Stimulated activated memory B cell treated with anti-CD40 and anti-IgM and Interleukin-4, amounts not matched to agents 10 μg/mL and 1 μg/mL and 100 μg/mL, for 72 hours (primary cell): Measurements from ENCODE around the gene VAMP3.

Experiments
- ATAC-seq: fragments of 150-1000 bp; cut with Tn5 transposase; 2 replicates; pipeline ENCODE4 v1.10.0; 2021
- H3K27ac Mint-ChIP-seq: one replicate; pipeline ENCODE4 v1.8.0; 2022; ENCODE audit warnings: mild to moderate bottlenecking, mixed read lengths
- H3K27me3 Mint-ChIP-seq: one replicate; pipeline ENCODE4 v1.8.0; 2022; ENCODE audit warnings: mixed read lengths
- H3K36me3 Mint-ChIP-seq: one replicate; pipeline ENCODE4 v1.8.0; 2022; ENCODE audit warnings: mixed read lengths
- H3K4me1 Mint-ChIP-seq: one replicate; pipeline ENCODE4 v1.8.0; 2022; ENCODE audit warnings: mixed read lengths
- H3K4me3 Mint-ChIP-seq: one replicate; pipeline ENCODE4 v1.8.0; 2022; ENCODE audit warnings: mild to moderate bottlenecking, moderate library complexity, mixed read lengths
- H3K9me3 Mint-ChIP-seq: one replicate; pipeline ENCODE4 v1.8.0; 2022; ENCODE audit warnings: mixed read lengths

VAMP3 gene, protein sequence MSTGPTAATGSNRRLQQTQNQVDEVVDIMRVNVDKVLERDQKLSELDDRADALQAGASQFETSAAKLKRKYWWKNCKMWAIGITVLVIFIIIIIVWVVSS

DNA sequence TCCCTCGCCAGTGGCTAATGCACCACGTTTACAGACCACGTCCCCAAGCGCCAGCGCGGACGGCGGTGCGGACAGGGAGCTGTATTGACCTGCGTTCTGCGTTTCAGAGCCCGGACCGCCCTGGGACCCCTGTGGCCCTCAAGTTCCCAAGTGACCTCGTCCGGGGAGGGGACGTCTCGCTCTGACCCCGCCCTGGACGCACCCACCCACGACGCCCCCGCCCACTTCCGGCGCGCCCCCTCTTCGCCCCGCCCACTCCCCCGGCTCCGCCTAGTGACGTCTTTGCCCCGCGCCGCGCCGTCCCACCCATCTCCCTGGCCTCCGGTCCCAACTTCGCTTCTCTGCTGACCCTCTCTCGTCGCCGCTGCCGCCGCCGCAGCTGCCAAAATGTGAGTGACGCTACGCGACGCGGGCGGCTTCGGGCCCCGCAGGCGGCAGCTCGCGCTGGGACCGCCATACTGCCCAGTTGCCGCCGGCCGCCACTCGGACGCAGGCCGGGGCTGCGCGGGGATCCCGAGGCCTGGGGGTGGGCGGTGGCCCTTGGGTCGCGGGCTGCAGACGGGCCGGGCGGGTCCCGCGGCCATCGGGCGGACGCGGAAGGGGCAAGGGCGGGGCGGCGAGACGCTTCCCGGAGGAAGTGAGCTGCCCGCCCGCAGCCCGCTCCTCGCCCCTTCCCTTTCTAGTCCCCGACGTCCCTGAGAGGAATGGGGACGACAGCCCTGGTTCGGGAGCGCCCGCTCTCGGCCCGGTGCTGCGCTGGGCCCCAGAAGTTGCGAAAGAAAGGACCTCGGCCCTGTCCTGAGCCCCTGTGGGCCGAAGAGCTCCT lies at the start of gene VAMP3:
TSS of gene VAMP3 (plus strand) at position 300 of the 826 bp plus-strand sequence. CDS start at position 388, 88 bp downstream.
- Mint-ChIP-seq H3K4me3 (peak within 1 kb of the TSS; percentile 93), H3K27ac (peak within 1 kb of the TSS; percentile 87), H3K9me3 (no peaks in the 10 kb centered on the region), H3K36me3 (peaks cover 10% of the 10 kb centered on the region), H3K27me3 (no peaks in the 10 kb centered on the region), H3K4me1 (peaks cover 30% of the 10 kb centered on the region)
- peak; percentile 97 for ATAC-seq

DNA sequence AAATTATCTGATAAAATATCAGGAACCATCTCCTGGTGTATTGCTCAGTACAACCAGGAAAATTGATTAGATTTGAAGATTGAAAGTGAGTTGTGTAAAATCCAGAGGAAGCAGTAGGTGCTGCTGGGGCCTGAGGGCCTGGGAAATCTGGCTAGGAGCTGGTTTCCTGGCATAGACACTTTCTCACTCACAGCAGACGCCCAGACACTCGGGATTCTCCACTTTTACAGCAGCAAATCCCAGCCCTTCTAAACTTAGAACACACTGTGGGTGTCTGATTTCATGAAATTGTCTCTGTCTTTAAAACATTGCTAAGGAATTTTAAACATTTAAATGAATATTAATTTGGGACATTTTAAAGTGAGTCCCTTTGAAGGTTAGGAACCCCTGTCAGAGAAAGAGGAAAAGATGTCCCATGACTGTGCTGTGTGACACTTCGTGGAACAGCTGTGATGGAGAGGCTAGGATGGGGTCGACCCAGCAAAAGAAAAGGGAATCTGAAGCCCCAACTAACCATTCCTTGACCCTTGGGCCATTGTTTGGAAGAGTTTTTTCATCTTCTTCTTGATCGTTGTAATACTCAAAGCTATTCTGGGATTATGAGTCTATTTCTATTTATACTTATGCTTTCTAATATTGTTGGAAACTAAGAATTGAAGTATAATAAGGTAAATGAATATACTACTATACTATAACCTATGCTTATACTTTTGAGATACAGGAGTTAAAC lies 49.0 kb upstream of the VAMP3 start:
- no peak for ATAC-seq
- no peaks in the 10 kb centered on the region for H3K4me1 Mint-ChIP-seq
- no peaks in the 10 kb centered on the region for H3K36me3 Mint-ChIP-seq
- no peak overlapping the region for H3K4me3 Mint-ChIP-seq
- peaks cover 10% of the 10 kb centered on the region for H3K27me3 Mint-ChIP-seq
- no peaks in the 10 kb centered on the region for H3K9me3 Mint-ChIP-seq
- no peak overlapping the region for H3K27ac Mint-ChIP-seq

DNA sequence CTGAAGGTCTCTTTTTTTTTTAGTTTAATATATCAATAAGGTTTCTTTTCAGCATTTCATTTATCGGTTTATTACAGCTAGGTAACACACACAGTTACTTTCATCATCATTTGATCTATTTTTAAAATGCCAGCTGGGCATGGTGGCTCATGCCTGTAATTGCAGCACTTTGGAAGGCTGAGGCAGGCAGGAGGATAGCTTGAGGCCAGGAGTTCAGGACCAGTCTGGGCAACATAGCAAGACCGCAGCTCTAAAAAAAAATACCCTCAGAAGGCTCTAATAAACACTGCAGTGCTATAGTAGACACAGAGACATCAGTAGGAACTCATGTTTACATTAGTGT lies 48.5 kb upstream of the VAMP3 start:
- Mint-ChIP-seq H3K4me3 (no peak overlapping the region), H3K27ac (no peak overlapping the region), H3K9me3 (no peaks in the 10 kb centered on the region), H3K36me3 (no peaks in the 10 kb centered on the region), H3K27me3 (peaks cover 10% of the 10 kb centered on the region), H3K4me1 (no peaks in the 10 kb centered on the region)
- ATAC-seq: no peak

DNA sequence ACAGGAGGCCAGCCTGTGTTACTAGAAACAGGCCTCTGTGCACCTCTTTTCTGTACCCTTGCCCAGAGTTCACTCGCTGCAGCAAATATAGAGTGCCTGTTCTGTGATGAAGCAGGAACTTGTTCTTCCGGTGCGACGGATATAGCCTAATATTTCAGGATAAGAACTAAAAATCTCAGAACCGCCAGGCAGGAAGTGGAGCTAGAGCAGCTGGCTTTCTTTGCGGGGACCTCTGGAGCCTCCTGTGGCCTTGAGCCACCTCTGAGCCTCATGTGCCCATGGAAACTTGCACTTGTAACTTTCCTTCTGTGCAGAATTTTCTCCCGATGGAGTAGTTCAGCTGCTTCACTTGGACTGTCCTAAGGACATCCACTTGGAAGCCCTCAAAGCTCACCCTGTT lies 44.5 kb upstream of the VAMP3 start:
- H3K27ac Mint-ChIP-seq: no peak overlapping the region
- ATAC-seq: no peak
- H3K36me3 Mint-ChIP-seq: no peaks in the 10 kb centered on the region
- H3K4me3 Mint-ChIP-seq: no peak overlapping the region
- H3K4me1 Mint-ChIP-seq: no peaks in the 10 kb centered on the region
- no peaks in the 10 kb centered on the region for H3K9me3 Mint-ChIP-seq
- peaks cover 13% of the 10 kb centered on the region for H3K27me3 Mint-ChIP-seq

DNA sequence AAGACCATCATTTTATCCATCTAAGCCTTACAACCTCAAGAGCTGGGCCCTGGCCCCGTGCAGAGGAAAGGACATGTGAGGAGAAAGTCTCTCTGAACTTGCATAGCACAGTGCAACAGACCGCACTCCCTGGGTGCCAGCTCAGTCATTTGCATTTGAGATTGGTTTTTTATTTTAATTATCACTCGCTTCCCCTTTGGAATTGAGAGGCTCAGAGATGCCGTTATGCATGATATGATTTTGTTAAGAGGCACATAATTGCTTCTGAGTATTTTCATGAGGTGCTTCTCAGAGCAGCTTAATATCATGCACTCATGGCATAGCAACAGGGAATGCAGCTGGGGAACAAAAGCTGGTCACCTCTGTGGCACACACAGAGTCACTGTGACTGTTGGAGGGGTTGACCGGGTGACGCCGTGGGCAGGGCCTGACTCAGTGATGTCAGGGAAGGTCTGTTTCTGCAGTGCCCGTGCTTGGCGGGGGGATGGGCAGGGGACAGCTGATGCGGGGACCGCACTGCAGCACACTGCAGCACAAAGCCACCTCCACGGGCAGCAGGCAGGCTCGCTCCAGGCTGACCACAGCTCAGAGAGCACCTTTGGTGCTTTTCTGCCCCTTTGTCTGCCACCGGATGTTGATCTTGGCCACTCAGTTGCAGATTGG lies 43.2 kb upstream of the VAMP3 start:
- Mint-ChIP-seq H3K4me1 (no peaks in the 10 kb centered on the region), H3K27ac (no peak overlapping the region), H3K4me3 (no peak overlapping the region), H3K9me3 (no peaks in the 10 kb centered on the region), H3K36me3 (no peaks in the 10 kb centered on the region), H3K27me3 (peaks cover 13% of the 10 kb centered on the region)
- ATAC-seq: no peak

DNA sequence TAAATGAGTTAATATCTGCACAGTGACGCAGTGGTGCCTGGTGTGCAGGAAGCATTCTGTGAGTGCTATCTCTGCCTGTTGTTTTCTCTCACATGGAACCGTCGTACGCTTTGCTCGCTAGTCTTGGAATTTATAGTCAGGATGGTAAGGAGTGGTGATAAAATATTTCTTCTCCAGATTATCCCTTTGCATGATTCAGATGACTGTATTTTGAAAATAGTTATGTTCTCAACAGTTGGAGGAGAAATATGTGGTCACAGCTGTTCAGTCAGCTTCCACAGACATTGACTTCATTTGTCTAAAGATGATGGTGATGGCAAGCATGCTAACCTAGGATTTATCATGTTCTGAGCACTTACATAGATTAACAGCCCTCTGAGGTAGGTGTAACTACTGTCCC lies 41.3 kb upstream of the VAMP3 start:
- H3K4me3 Mint-ChIP-seq: no peak overlapping the region
- no peaks in the 10 kb centered on the region for H3K36me3 Mint-ChIP-seq
- H3K27me3 Mint-ChIP-seq: peaks cover 13% of the 10 kb centered on the region
- H3K4me1 Mint-ChIP-seq: no peaks in the 10 kb centered on the region
- H3K27ac Mint-ChIP-seq: no peak overlapping the region
- no peak for ATAC-seq
- H3K9me3 Mint-ChIP-seq: no peaks in the 10 kb centered on the region

DNA sequence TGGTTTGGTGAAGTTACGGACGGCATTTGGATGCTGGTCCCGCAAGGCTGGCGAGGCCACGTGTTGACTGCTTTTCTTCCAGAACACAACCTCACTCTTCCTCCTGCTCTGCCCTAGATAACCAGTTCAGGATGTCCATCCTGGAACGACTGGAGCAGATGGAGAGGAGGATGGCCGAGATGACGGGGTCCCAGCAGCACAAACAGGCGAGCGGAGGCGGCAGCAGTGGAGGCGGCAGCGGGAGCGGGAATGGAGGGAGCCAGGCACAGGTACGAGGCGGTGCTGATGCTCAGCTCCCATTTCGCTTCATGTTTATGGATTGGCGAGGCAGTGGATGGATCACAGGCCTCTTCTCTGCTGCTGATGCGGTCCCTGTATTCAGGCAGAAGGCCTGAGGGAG lies 38.8 kb upstream of the VAMP3 start:
- Mint-ChIP-seq H3K4me3 (no peak overlapping the region), H3K36me3 (peaks cover 14% of the 10 kb centered on the region), H3K4me1 (no peaks in the 10 kb centered on the region), H3K9me3 (no peaks in the 10 kb centered on the region), H3K27me3 (peaks cover 13% of the 10 kb centered on the region), H3K27ac (no peak overlapping the region)
- no peak for ATAC-seq

DNA sequence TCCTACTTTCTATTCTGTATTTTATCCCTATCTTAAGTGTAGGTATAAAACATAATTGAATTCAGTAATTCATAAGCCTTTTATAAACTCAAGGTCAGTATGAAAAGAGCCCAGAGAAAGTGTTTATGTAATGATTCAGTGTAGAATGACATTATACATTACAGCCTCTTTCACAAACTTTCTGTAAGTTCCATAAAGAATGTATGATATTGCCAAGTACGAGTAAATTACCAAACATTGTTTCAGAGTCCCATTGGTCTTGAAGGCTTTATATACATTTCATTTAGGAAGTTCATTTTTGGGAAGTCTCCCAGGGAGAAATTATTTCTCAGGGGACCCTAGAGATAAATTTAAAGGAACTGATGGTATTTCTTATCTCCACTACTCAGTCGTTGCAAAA lies 37.8 kb upstream of the VAMP3 start:
- H3K27ac Mint-ChIP-seq: no peak overlapping the region
- no peak for ATAC-seq
- H3K4me1 Mint-ChIP-seq: no peaks in the 10 kb centered on the region
- H3K36me3 Mint-ChIP-seq: peaks cover 20% of the 10 kb centered on the region
- H3K27me3 Mint-ChIP-seq: peaks cover 13% of the 10 kb centered on the region
- H3K4me3 Mint-ChIP-seq: no peak overlapping the region
- no peaks in the 10 kb centered on the region for H3K9me3 Mint-ChIP-seq

DNA sequence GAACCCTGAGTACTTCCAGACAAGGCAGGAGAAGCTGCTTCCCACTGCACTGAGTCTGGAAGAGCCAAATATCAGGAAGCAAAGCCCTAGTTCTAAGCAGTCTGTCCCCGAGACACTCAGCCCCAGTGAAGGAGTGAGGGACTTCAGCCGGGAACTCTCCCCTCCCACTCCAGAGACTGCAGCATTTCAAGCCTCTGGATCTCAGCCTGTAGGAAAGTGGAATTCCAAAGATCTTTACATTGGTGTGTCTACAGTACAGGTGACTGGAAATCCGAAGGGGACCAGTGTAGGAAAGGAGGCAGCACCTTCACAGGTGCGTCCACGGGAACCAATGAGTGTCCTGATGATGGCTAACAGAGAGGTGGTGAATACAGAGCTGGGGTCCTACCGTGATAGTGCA lies 33.1 kb upstream of the VAMP3 start:
- Mint-ChIP-seq H3K36me3 (peaks cover 22% of the 10 kb centered on the region), H3K4me1 (no peaks in the 10 kb centered on the region), H3K9me3 (no peaks in the 10 kb centered on the region), H3K4me3 (no peak overlapping the region), H3K27me3 (no peaks in the 10 kb centered on the region), H3K27ac (no peak overlapping the region)
- ATAC-seq: no peak

DNA sequence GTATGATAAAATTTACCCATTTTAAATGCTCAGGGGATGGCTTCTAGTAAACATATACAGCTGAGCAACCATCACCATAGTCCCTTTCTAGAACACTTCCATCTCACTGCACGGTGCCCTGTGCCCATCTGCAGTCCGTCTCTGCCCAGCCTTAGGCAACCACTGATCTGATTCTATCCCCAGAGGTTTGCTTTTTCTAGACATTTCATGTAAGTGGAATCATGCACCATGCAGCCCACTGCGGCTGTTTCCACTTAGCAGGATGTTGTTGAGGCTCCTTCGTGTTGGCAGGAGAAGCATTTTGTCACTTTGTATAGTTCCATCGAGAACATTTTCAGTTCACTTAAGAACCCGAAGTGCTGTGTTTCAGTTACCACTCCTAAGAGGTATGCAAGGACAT lies 27.8 kb upstream of the VAMP3 start:
- Mint-ChIP-seq H3K36me3 (peaks cover 2% of the 10 kb centered on the region), H3K4me3 (no peak overlapping the region), H3K27ac (no peak overlapping the region), H3K27me3 (no peaks in the 10 kb centered on the region), H3K9me3 (no peaks in the 10 kb centered on the region), H3K4me1 (no peaks in the 10 kb centered on the region)
- ATAC-seq: no peak

DNA sequence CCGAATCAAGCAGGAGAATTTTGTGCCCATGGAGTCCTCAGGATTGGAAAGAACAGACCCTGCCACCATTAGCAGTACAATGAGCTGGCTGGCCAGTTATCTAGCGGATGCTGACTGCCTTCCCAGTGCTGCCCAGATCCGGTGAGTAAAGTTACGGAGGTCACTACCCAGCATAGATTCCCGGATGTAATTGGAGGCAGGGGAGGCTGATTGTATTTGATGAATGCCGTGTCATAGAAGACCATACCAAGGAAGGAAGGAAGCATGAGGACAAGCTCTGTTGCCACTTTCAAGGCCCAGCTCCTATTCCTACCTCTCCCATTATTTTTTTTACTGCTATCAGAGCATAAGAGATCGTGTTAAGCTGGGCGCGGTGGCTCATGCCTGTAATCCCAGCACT lies 26.2 kb upstream of the VAMP3 start:
- no peak for ATAC-seq
- no peaks in the 10 kb centered on the region for H3K27me3 Mint-ChIP-seq
- no peak overlapping the region for H3K27ac Mint-ChIP-seq
- no peaks in the 10 kb centered on the region for H3K9me3 Mint-ChIP-seq
- H3K4me1 Mint-ChIP-seq: no peaks in the 10 kb centered on the region
- H3K36me3 Mint-ChIP-seq: no peaks in the 10 kb centered on the region
- no peak overlapping the region for H3K4me3 Mint-ChIP-seq

DNA sequence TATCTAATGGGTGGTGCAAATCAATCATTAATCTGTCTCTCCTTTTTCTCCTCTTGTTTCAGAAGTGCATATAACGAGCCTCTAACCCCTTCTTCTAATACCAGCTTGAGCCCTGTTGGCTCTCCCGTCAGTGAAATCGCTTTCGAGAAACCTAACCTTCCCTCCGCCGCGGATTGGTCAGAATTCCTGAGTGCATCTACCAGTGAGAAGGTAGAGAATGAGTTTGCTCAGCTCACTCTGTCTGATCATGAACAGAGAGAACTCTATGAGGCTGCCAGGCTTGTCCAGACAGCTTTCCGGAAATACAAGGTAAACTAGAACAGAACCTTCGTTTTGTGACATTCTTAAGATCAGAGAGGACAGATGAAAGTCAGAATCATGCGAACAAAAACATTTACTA lies 25.3 kb upstream of the VAMP3 start:
- Mint-ChIP-seq H3K4me3 (no peak overlapping the region), H3K9me3 (no peaks in the 10 kb centered on the region), H3K27ac (no peak overlapping the region), H3K4me1 (no peaks in the 10 kb centered on the region), H3K36me3 (no peaks in the 10 kb centered on the region), H3K27me3 (no peaks in the 10 kb centered on the region)
- ATAC-seq: no peak

DNA sequence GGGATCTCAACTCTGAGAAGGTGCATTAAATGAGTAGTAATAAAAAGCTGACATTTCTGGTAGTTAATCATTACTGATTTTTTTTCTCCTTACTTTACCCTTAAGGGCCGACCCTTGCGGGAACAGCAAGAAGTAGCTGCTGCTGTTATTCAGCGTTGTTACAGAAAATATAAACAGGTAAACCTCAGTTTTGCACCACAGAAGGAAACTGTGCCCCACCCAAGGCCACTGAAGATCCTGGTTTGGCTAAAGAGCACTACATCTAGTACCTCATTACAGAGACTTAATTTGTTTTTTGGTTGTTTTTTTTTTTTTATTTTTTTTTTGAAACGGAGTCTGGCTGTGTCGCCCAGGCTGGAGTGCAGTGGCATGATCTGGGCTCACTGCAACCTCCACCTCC lies 23.5 kb upstream of the VAMP3 start:
- no peaks in the 10 kb centered on the region for H3K36me3 Mint-ChIP-seq
- H3K9me3 Mint-ChIP-seq: no peaks in the 10 kb centered on the region
- ATAC-seq: no peak
- H3K4me3 Mint-ChIP-seq: no peak overlapping the region
- H3K27ac Mint-ChIP-seq: no peak overlapping the region
- no peaks in the 10 kb centered on the region for H3K27me3 Mint-ChIP-seq
- H3K4me1 Mint-ChIP-seq: no peaks in the 10 kb centered on the region

DNA sequence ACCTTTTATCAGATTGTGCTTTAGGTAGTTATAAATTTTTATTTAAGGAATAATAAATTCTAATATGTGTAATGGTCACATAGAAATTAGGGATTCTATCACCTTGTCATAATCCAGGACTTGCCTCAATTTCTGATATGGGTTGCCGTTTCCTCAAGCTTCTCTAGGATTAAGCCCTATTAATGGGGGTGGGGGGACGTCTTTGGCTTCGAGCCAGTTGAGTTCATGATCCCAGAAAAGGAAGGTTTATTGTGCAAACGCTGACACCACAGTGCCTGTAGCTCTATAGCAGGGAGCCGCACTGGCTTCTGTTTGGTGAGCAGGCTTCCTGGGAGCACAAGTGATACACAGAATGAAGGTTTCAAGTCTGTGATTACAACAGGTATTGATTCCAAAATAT lies 22.0 kb upstream of the VAMP3 start:
- Mint-ChIP-seq H3K36me3 (no peaks in the 10 kb centered on the region), H3K4me1 (no peaks in the 10 kb centered on the region), H3K27me3 (no peaks in the 10 kb centered on the region), H3K27ac (no peak overlapping the region), H3K4me3 (no peak overlapping the region), H3K9me3 (no peaks in the 10 kb centered on the region)
- no peak for ATAC-seq

DNA sequence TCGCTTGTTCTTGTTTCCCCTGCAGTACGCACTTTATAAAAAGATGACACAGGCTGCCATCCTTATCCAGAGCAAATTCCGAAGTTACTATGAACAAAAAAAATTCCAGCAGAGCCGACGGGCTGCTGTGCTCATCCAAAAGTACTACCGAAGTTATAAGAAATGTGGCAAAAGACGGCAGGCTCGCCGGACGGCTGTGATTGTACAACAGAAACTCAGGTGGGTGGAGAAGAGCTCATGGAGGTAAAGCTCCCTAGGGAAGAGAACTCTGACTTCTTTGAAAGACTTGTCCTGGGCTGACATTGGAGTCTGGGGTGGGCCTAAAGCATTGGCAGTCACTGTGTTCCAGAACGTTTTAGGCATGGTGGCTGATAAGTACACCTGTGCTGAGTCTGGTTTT lies 19.9 kb upstream of the VAMP3 start:
- H3K4me3 Mint-ChIP-seq: no peak overlapping the region
- H3K27ac Mint-ChIP-seq: no peak overlapping the region
- ATAC-seq: no peak
- no peaks in the 10 kb centered on the region for H3K36me3 Mint-ChIP-seq
- no peaks in the 10 kb centered on the region for H3K4me1 Mint-ChIP-seq
- H3K27me3 Mint-ChIP-seq: no peaks in the 10 kb centered on the region
- H3K9me3 Mint-ChIP-seq: no peaks in the 10 kb centered on the region
